Middle frontal gyrus (tissue), 1 donor: ENCODE measurements around the gene SAMD3.
"Not testable (repeated sequence)": the region's sequence is repeated elsewhere in the genome, so short reads cannot be mapped to it uniquely, and the experiment has no call there.

Experiments used
- DNase-seq: peaks from one replicate; pipeline ENCODE4 v3.0.0-alpha.2; 2015; ENCODE audit warnings: low spot score; ENCODE audit errors: extremely low spot score

SAMD3 gene

GRCh38 chr6:130134582-130134981 lies 88.2 kb downstream of the SAMD3 start:
- no peak for DNase-seq

- DNase-seq = no peak
Measured at GRCh38 chr6:130132286-130132701, 90.5 kb downstream of the SAMD3 start.

- DNase-seq = no peak
Measured at GRCh38 chr6:130129762-130130246, 92.9 kb downstream of the SAMD3 start.

GRCh38 chr6:130128326-130128725 lies 94.4 kb downstream of the SAMD3 start:
- DNase-seq = no peak

GRCh38 chr6:130127195-130127594 lies 95.6 kb downstream of the SAMD3 start:
- DNase-seq = no peak

DNA sequence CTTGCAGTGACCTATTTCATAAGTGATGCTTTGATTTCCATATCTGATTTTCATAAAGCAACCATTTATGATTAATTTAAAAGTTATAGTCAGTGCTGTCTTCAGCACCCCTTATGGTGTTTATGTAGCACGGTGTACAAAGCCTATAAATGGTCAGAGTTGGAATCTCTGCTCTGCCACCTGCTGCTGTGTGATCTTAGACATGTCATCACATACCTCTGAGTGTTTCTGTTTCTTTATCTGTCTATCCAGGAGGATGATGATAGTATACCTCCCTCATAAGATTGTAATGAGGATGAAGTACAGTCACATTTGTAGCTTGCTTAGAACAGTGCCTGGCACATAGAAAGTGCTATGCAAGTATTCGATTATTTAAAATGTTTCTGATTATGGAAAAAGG lies 100.5 kb downstream of the SAMD3 start:
- DNase-seq = no peak

- no peak for DNase-seq
Measured at GRCh38 chr6:130120731-130121130, 102.0 kb downstream of the SAMD3 start.

GRCh38 chr6:130119211-130119610 lies 103.5 kb downstream of the SAMD3 start:
- no peak for DNase-seq

- DNase-seq = no peak
Measured at GRCh38 chr6:130118236-130118635, 104.5 kb downstream of the SAMD3 start.

DNA sequence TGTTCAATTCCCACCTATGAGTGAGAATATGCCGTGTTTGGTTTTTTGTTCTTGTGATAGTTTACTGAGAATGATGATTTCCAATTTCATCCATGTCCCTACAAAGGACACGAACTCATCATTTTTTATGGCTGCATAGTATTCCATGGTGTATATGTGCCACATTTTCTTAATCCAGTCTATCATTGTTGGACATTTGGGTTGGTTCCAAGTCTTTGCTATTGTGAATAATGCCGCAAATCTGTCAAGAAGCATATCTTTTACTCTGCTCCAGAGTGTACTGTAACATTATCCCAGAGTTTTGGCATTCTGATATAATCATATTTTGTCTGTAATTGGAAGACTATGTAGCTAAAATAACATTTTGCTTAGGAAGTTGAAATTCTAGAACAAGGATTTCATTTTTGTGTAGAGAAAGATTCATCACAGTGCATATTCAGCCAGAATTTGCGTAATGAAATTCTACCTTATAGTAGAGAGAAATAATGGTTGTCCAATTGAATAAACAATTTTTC lies 105.5 kb downstream of the SAMD3 start:
- DNase-seq = not testable (repeated sequence)

- no peak for DNase-seq
Measured at GRCh38 chr6:130116273-130116672, 106.5 kb downstream of the SAMD3 start.

DNA sequence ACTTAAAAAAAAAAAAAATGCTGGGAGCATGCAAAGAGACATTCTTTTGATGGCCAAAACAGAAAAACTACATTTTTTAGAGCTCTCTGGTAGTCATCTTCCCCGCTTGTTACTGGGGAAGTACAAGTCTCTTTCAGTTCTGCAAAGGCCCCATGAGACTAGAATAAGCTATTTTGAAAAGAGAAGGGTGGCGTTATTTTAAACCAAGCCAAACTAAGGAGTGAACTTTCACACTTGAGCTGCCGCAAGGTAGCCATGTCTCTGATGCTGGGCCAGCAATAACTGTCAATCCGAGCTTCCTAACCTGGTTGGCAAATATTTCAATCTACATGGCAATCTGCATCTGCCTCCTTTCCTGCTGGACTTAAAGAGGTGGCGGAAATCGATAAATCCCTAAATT lies 107.7 kb downstream of the SAMD3 start:
- no peak for DNase-seq

DNA sequence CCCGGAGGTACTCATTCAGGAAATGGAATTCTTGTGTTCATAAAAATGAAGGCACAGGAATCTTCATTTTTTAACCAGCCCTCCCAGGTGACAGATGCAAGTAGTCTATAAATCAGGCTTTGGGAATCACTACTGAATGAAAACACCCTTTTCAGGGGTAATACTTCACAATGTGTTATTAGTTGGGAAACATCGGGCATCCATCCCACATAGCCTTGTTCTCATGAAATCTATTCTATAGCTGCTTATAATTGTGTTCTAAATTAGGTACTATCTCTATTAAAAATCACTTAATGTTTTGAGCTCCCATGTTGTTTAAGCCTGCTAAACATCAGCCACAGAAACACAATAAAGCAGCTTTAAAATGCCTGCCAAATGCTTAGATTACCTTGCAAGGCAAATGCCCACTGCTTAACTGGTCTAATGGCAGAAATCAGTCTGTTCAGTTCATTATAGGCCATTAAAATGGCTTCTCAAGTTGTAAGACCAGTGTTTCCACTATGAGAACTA lies 109.5 kb downstream of the SAMD3 start:
- no peak for DNase-seq

GRCh38 chr6:130111031-130111430 lies 111.7 kb downstream of the SAMD3 start:
- DNase-seq = no peak

DNA sequence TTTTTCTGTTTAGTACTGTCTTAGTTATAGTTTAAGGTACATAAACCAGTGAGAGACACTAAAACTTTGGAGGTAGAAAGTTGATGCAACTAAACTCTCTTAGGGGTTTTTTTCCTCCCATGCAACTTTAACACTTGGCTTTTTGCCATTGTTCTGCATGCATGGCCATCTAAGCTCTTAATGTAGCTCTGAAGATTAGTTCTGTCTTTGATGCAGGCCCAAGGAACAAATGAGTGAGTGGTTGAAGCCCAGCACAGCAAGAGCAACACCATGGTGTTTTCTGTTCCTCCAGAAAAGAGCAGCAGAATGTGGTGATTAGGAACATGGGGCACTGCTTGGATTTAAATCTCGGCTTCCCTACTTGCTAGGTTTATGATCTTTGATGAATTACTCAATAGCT lies 115.0 kb downstream of the SAMD3 start:
- no peak for DNase-seq

GRCh38 chr6:130105996-130106704 lies 116.6 kb downstream of the SAMD3 start:
- DNase-seq = no peak

- no peak for DNase-seq
Measured at GRCh38 chr6:130099119-130099518, 123.6 kb downstream of the SAMD3 start.

DNA sequence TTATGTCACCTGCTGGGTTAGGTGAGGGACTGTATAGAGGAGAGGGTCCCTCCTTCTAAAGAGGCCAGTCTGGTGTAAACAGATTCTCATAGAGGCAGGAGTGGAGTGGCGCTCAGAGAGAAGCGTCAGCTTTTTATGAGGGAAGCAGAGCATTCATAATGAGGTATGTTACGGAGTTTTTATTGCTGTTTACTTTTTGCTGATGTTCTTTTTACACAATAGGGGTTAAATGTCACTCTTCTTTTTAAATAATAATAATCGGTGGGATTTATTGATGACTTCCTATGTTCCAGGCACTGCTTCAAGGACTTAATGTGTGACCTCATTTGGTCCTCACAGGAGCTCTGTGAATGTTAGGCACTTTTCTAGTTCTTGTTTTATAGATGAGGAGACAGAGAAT lies 124.4 kb downstream of the SAMD3 start:
- no peak for DNase-seq
